HepG2 (cell line): Measurements from ENCODE around the gene ABCG5. TPM values are rescaled to one million over a fixed set of nuclear protein-coding genes. Genes with fewer than 3 reads are reported as not detected.

Source experiments
- ATF4 ChIP-seq, 2 experiments: fragments of 450-650 bp in 1 of 2; sonication (generic) in 1 of 2; formaldehyde crosslinking; IDR thresholded peaks; 2 replicates each; pipeline versions ENCODE4 v1.5.0 to v1.8.0; 2020 to 2022; ENCODE audit warnings: mild to moderate bottlenecking in 1 of 2, missing genetic modification reagents in 1 of 2
- FOXO1 ChIP-seq: sonication (generic); formaldehyde crosslinking; IDR thresholded peaks from 2 replicates; pipeline ENCODE4 v1.4.0; 2020; ENCODE audit warnings: missing genetic modification reagents
- GATAD2A ChIP-seq: IDR thresholded peaks from 2 replicates; pipeline ENCODE4 v1.6.1; 2016
- GPN1 ChIP-seq: sonication (generic); formaldehyde crosslinking; IDR thresholded peaks from 2 replicates; pipeline ENCODE4 v1.5.1; 2020; ENCODE audit warnings: missing genetic modification reagents, borderline replicate concordance
- NFE2L2 ChIP-seq: fragments of 150-350 bp; IDR thresholded peaks from 2 replicates; pipeline ENCODE4 v1.6.1; 2014; ENCODE audit warnings: low read length
- NRL ChIP-seq: sonication (generic); formaldehyde crosslinking; IDR thresholded peaks from 2 replicates; pipeline ENCODE4 v1.5.0; 2020; ENCODE audit warnings: missing genetic modification reagents, mild to moderate bottlenecking, moderate library complexity, borderline replicate concordance
- PHB2 ChIP-seq: fragments of 450-650 bp; IDR thresholded peaks from 2 replicates; pipeline ENCODE4 v1.6.1; 2018; ENCODE audit not compliant: partially characterized antibody
- PHF5A ChIP-seq: IDR thresholded peaks from one replicate; pipeline ENCODE4 v1.6.1; 2018; ENCODE audit warnings: low read depth, missing genetic modification reagents; ENCODE audit not compliant: unreplicated experiment
- POLR2G ChIP-seq: fragments of 200-400 bp; formaldehyde crosslinking; IDR thresholded peaks from 2 replicates; pipeline ENCODE4 v1.6.1; 2018; ENCODE audit warnings: mild to moderate bottlenecking, low read depth, low read length, moderate library complexity
- RFX3 ChIP-seq: IDR thresholded peaks from 2 replicates; pipeline ENCODE4 v1.6.1; 2016; ENCODE audit warnings: missing biosample characterization, missing genetic modification reagents
- RFXANK ChIP-seq: IDR thresholded peaks from 2 replicates; pipeline ENCODE4 v1.6.1; 2016
- SOX6 ChIP-seq, 2 experiments: fragments of 450-650 bp in 1 of 2; sonication (generic) in 1 of 2; formaldehyde crosslinking in 1 of 2; IDR thresholded peaks; 2 replicates each; pipeline versions ENCODE4 v1.4.0 to v1.6.1; 2017 to 2020; ENCODE audit warnings: antibody characterized with exemption in 1 of 2, mild to moderate bottlenecking in 1 of 2, missing genetic modification reagents in 1 of 2
- THRA ChIP-seq: sonication (generic); formaldehyde crosslinking; IDR thresholded peaks from 2 replicates; pipeline ENCODE4 v1.4.0; 2020; ENCODE audit warnings: missing genetic modification reagents, borderline replicate concordance
- ZBTB40 ChIP-seq, 2 experiments: fragments of 450-650 bp in 1 of 2; sonication (generic) in 1 of 2; formaldehyde crosslinking in 1 of 2; IDR thresholded peaks; 2 replicates each; pipeline versions ENCODE4 v1.6.1 to v1.8.0; 2016 to 2022; ENCODE audit warnings: antibody characterized with exemption in 1 of 2, mild to moderate bottlenecking in 1 of 2, missing genetic modification reagents in 1 of 2
- ZFAT ChIP-seq: sonication (generic); formaldehyde crosslinking; conservative IDR thresholded peaks from 2 replicates; pipeline ENCODE4 v1.8.1; 2023; ENCODE audit warnings: missing genetic modification reagents, inconsistent platforms
- ZSCAN21 ChIP-seq: sonication (generic); formaldehyde crosslinking; IDR thresholded peaks from 2 replicates; pipeline ENCODE4 v1.8.0; 2022; ENCODE audit warnings: mild to moderate bottlenecking, missing genetic modification reagents, moderate library complexity, borderline replicate concordance
- ZSCAN25 ChIP-seq: sonication (generic); formaldehyde crosslinking; IDR thresholded peaks from 2 replicates; pipeline ENCODE4 v1.8.0; 2022; ENCODE audit warnings: mild to moderate bottlenecking, missing genetic modification reagents
- polyA plus RNA-seq, 8 experiments: library from polyadenylated mRNA; depleted of rRNA in 3 of 8; stranded (reverse) in 7 of 8; unstranded in 1 of 8; fragments of >200 nt; fragmentation: Illumina TruSeq in 4 of 8; extraction: Trizol in 4 of 8; gene quantifications; 2 replicates each; pipeline versions ENCODE4 v1.2.1 to v1.2.3, GENCODE V29; 2011 to 2016; ENCODE audit warnings: low read depth in 4 of 8, missing spikeins in 1 of 8, mixed read lengths in 1 of 8; ENCODE audit not compliant: insufficient read depth in 1 of 8
- total RNA-seq, 5 experiments: library from RNA; depleted of rRNA; stranded (reverse); fragments of >200 nt; fragmentation: Illumina TruSeq; extraction: Trizol; gene quantifications; 2 replicates each; pipeline ENCODE4 v1.2.3, GENCODE V29; 2016; ENCODE audit warnings: low read depth in 1 of 5

ABCG5 gene
- total and polyA plus RNA-seq, 2 of the 13 experiments (the other 11 are each of a cell fraction or from before 2014, with no cell fraction given), result 15.1 to 39.0 TPM

- TF ChIP-seq POLR2G (peak; percentile 69), ZSCAN25 (0 out of 2 replicates have a peak, but pooled peaks have one; percentile 18), SOX6 (IDR thresholded peaks at IDR 0.05) (no peak), SOX6 (CRISPR knock-in tag; IDR thresholded peaks at IDR 0.05) (peak; percentile 53; the same call in 1 of the 2 replicates), THRA (CRISPR knock-in tag) (no peak), PHB2 (no peak), NRL (CRISPR knock-in tag) (peak; percentile 91; the same call in 1 of the 2 replicates), GPN1 (CRISPR knock-in tag) (peak; percentile 86; the same call in 1 of the 2 replicates), ZSCAN21 (CRISPR knock-in tag) (0 out of 2 replicates have a peak, but pooled peaks have one; percentile 68), ZBTB40 (IDR thresholded peaks at IDR 0.05) (no peak), ZBTB40 (CRISPR knock-in tag; IDR thresholded peaks at IDR 0.05) (peak; percentile 71), NFE2L2 (0 out of 2 replicates have a peak, but pooled peaks have one; percentile 1), PHF5A (CRISPR knock-in tag) (peak; percentile 9), RFX3 (CRISPR knock-in tag) (peak; percentile 100), RFXANK (CRISPR knock-in tag) (no peak), GATAD2A (peak; percentile 6; the same call in 1 of the 2 replicates), ATF4 (CRISPR knock-in tag; IDR thresholded peaks at IDR 0.05) (peak in 1 of 2 experiments; percentile 93; a peak in 2 of 4 replicates), FOXO1 (CRISPR knock-in tag) (peak; percentile 43; the same call in 1 of the 2 replicates), ZFAT (no peak)
Measured at GRCh38 chr2:43773876-43774613, 64.6 kb downstream of the ABCG5 start, which contains the start of gene DYNC2LI1 (continued).
